NCI-H748 (cell line): ENCODE results near the gene EXTL2.
"Not testable (repeated sequence)": the region's sequence is repeated elsewhere in the genome, so short reads cannot be mapped to it uniquely, and the experiment has no call there.

Experiments used
- DNase-seq: peaks from one replicate; lab custom pipeline; 2025; ENCODE audit not compliant: unreplicated experiment; lab: John Stamatoyannopoulos, UW

EXTL2 gene

GRCh38 chr1:100861379-100861778, 33.3 kb downstream of the EXTL2 start:
- DNase-seq = no peak

GRCh38 chr1:100860397-100860991, 34.1 kb downstream of the EXTL2 start:
- DNase-seq = peak; percentile 10

GRCh38 chr1:100855116-100855515, 39.5 kb downstream of the EXTL2 start:
- not testable (repeated sequence) for DNase-seq

- no peak for DNase-seq
These were observed 41.7 kb downstream of the EXTL2 start for GRCh38 chr1:100852976-100853375.

GRCh38 chr1:100851726-100852125, 42.9 kb downstream of the EXTL2 start:
- DNase-seq = no peak

GRCh38 chr1:100847361-100848082, 47.1 kb downstream of the EXTL2 start:
- peak; percentile 34 for DNase-seq

- DNase-seq = not testable (repeated sequence)
These were observed 51.5 kb downstream of the EXTL2 start for GRCh38 chr1:100843160-100843559.

- DNase-seq = no peak
These were observed 58.5 kb downstream of the EXTL2 start for GRCh38 chr1:100835866-100836842.

- DNase-seq = peak; percentile 39
These were observed 59.6 kb downstream of the EXTL2 start for GRCh38 chr1:100834777-100835660.

- DNase-seq = no peak
These were observed 61.8 kb downstream of the EXTL2 start for GRCh38 chr1:100832694-100833428.

- DNase-seq = not testable (repeated sequence)
These were observed 69.0 kb downstream of the EXTL2 start for GRCh38 chr1:100825666-100826065.
